Measurements from ENCODE around the gene ADCY10. TPM values are rescaled to one million over a fixed set of nuclear protein-coding genes. Genes with fewer than 3 reads are reported as not detected.

Gene ADCY10
- total and polyA plus RNA-seq, 2 of the 8 experiments (the other 6 are each of a cell fraction or from before 2014, with no cell fraction given) = 0.02 TPM; not detected in 1

- Histone ChIP-seq H3K9me3 (ENCODE audit: insufficient read depth in 2 of 2, low read depth in 1 of 2, low read length in 1 of 2) (no peaks in the 10 kb centered on the region), H2BK5ac (ENCODE audit: low read depth, low read length) (no peak overlapping the region), H3K56ac (replicated peaks; ENCODE audit: insufficient read length, low read depth, low read length) (no peak overlapping the region), H2AFZ (ENCODE audit: low read length) (no peak overlapping the region), H3K23ac (ENCODE audit: insufficient read length) (no peak overlapping the region), H3K79me1 (ENCODE audit: low read depth, low read length) (no peaks in the 10 kb centered on the region), H3K23me2 (ENCODE audit: low read depth, low read length) (no peaks in the 10 kb centered on the region), H4K8ac (ENCODE audit: extremely low read depth, insufficient read depth, low read length) (no peak overlapping the region), H3K18ac (ENCODE audit: extremely low read depth, low read length) (no peak overlapping the region), H2BK15ac (ENCODE audit: low read length) (no peak overlapping the region), H3K9ac (replicated peaks in 1 of 4; ENCODE audit: extremely low read depth in 1 of 4, low read depth in 3 of 4, low read length in 3 of 4) (no peak overlapping the region), H3K4me2 (ENCODE audit: insufficient read depth in 1 of 2, low read depth in 2 of 2, low read length in 2 of 2) (no peak overlapping the region), H4K20me1 (replicated peaks in 1 of 2; ENCODE audit: control insufficient read depth in 1 of 2, insufficient read depth in 2 of 2, low read length in 2 of 2) (peaks cover 0 to 2% of the 10 kb centered on the region in 2 experiments), H3K14ac (ENCODE audit: insufficient read length) (no peak overlapping the region), H3K36me3 (ENCODE audit: control insufficient read depth in 2 of 4, insufficient read depth in 4 of 4, low read length in 3 of 4) (no peaks in the 10 kb centered on the region), H3K27ac (ENCODE audit: low read depth, low read length) (no peak overlapping the region), H3K4me3 (ENCODE audit: extremely low read depth in 1 of 4, insufficient read depth in 2 of 4, low read depth in 3 of 4, low read length in 4 of 4) (no peak overlapping the region), H4K91ac (replicated peaks; ENCODE audit: insufficient read length, low read length) (no peak overlapping the region), H3K27me3 (replicated peaks in 1 of 4; ENCODE audit: control insufficient read depth in 3 of 4, extremely low read depth in 1 of 4, insufficient read depth in 3 of 4, low read length in 3 of 4) (no peaks in the 10 kb centered on the region), H4K5ac (ENCODE audit: insufficient read length, low read depth, low read length) (no peak overlapping the region), H2BK20ac (ENCODE audit: low read length) (no peak overlapping the region), H2AK5ac (ENCODE audit: low read depth, low read length) (no peak overlapping the region), H3K4ac (replicated peaks; ENCODE audit: insufficient read length, low read depth, low read length) (no peak overlapping the region), H3K4me1 (replicated peaks in 1 of 4; ENCODE audit: control insufficient read depth in 3 of 4, insufficient read depth in 4 of 4, low read length in 3 of 4) (peaks cover 0 to 3% (median 0%) of the 10 kb centered on the region in 4 experiments; a peak in 1 of 7 replicates), H2BK120ac (replicated peaks; ENCODE audit: low read depth, low read length) (no peak overlapping the region), H2BK12ac (ENCODE audit: low read depth, low read length) (no peak overlapping the region), H3K79me2 (ENCODE audit: control insufficient read depth in 1 of 2, insufficient read depth in 2 of 2, low read length in 2 of 2) (no peaks in the 10 kb centered on the region)
- POLR2A ChIA-PET (ENCODE audit: partially characterized antibody) = interaction anchor here (1.3 to 1.5 kb wide), 2 partner anchors 12 to 13 kb away, joined by 4 to 5 read pairs; partner anchors contain the start of genes DCAF6 and MPC2
- CTCF ChIA-PET (ENCODE audit: partially characterized antibody) = interaction anchor here (0.6 to 1.6 kb wide), 3 partner anchors 9 to 301 kb away, joined by 3 to 4 read pairs (median 3); no protein-coding TSS in a partner anchor
- 91% methylated on average over 2 of the region's 2 CpGs; no CpG with 5 or more reads in 1 of the 2 experiments for WGBS, 2 experiments (ENCODE audit: extremely low coverage in 1 of 2, insufficient coverage in 1 of 2, insufficient read length in 1 of 2, insufficient replicate concordance in 2 of 2, low coverage in 1 of 2, low lambda C conversion rate in 2 of 2, missing lambda C conversion rate in 1 of 2)
- DNase-seq (ENCODE audit: low read depth in 1 of 2, low spot score in 2 of 2) = no peak
- FAIRE-seq = no peak
- TF ChIP-seq SIN3A (conservative IDR thresholded peaks at IDR 0.05 in 1 of 2, IDR thresholded peaks at IDR 0.05 in 1 of 2; ENCODE audit: low read depth in 1 of 2, low read length in 2 of 2) (no peak), RXRA (IDR thresholded peaks at IDR 0.05; ENCODE audit: insufficient read depth, low read depth, low read length) (no peak), TCF12 (IDR thresholded peaks at IDR 0.05; ENCODE audit: low read depth, low read length) (no peak), GABPA (IDR thresholded peaks at IDR 0.05; ENCODE audit: borderline replicate concordance, insufficient read depth, low read length) (no peak), SRF (IDR thresholded peaks at IDR 0.05; ENCODE audit: low read depth, low read length) (no peak), SUZ12 (IDR thresholded peaks at IDR 0.05; ENCODE audit: low read length) (no peak), CBX8 (IDR thresholded peaks at IDR 0.05; ENCODE audit: borderline replicate concordance, low read depth, low read length) (no peak), HDAC6 (IDR thresholded peaks at IDR 0.05; ENCODE audit: low read depth, low read length) (no peak)
- TF ChIP-seq, protein P1, sequence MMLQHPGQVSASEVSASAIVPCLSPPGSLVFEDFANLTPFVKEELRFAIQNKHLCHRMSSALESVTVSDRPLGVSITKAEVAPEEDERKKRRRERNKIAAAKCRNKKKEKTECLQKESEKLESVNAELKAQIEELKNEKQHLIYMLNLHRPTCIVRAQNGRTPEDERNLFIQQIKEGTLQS (IDR thresholded peaks at IDR 0.05; ENCODE audit: insufficient read depth, low read depth, low read length) = no peak
- TF ChIP-seq, protein P2, sequence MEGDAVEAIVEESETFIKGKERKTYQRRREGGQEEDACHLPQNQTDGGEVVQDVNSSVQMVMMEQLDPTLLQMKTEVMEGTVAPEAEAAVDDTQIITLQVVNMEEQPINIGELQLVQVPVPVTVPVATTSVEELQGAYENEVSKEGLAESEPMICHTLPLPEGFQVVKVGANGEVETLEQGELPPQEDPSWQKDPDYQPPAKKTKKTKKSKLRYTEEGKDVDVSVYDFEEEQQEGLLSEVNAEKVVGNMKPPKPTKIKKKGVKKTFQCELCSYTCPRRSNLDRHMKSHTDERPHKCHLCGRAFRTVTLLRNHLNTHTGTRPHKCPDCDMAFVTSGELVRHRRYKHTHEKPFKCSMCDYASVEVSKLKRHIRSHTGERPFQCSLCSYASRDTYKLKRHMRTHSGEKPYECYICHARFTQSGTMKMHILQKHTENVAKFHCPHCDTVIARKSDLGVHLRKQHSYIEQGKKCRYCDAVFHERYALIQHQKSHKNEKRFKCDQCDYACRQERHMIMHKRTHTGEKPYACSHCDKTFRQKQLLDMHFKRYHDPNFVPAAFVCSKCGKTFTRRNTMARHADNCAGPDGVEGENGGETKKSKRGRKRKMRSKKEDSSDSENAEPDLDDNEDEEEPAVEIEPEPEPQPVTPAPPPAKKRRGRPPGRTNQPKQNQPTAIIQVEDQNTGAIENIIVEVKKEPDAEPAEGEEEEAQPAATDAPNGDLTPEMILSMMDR (IDR thresholded peaks at IDR 0.05; ENCODE audit: control extremely low read depth in 1 of 3, insufficient read depth in 1 of 3, low read depth in 1 of 3, low read length in 3 of 3) = no peak
Measured at GRCh38 chr1:167924102-167924501, 10.2 kb upstream of the ADCY10 start.
